ENCODE measurements around the gene TMEM52. TPM values are rescaled to one million over a fixed set of nuclear protein-coding genes. Genes with fewer than 3 reads are reported as not detected.

The TMEM52 gene
- total and polyA plus RNA-seq, 9 of the 15 experiments (the other 6 are each of a cell fraction or from before 2014, with no cell fraction given), result 0.37 to 22.5 (median 6.8) TPM

GRCh38 chr1:1958071-1958541, 39.0 kb upstream of the TMEM52 start:
- POLR2A ChIA-PET, result no interaction called here
- intact Hi-C loops (cut with micrococcal nuclease), result no loop called here
- Histone ChIP-seq H3K27me3 (ENCODE audit: control insufficient read depth in 2 of 2, insufficient read depth in 2 of 2, low read length in 2 of 2) (peaks cover 47 to 82% of the 10 kb centered on the region in 2 experiments), H3K9ac (ENCODE audit: insufficient read depth in 1 of 2, low read depth in 2 of 2, low read length in 2 of 2) (no peak overlapping the region), H2AFZ (ENCODE audit: low read depth, low read length) (no peak overlapping the region), H4K20me1 (replicated peaks; ENCODE audit: control insufficient read depth, insufficient read depth, low read length) (peaks cover 5% of the 10 kb centered on the region; the same call in 1 of the 2 replicates), H3K36me3 (ENCODE audit: control insufficient read depth, insufficient read depth, low read length) (no peaks in the 10 kb centered on the region), H3K27ac (ENCODE audit: extremely low read depth, low read depth, low read length) (no peak overlapping the region), H3K4me2 (ENCODE audit: insufficient read depth, low read length) (no peak overlapping the region), H3K4me1 (replicated peaks in 1 of 2; ENCODE audit: control insufficient read depth in 2 of 2, insufficient read depth in 2 of 2, low read length in 2 of 2) (peaks cover 0 to 32% of the 10 kb centered on the region in 2 experiments; a peak in 3 of 5 replicates), H3K9me3 (replicated peaks; ENCODE audit: control insufficient read depth, insufficient read depth, low read depth, low read length) (no peaks in the 10 kb centered on the region), H3K9me1 (ENCODE audit: control insufficient read depth, insufficient read depth, low read length) (no peaks in the 10 kb centered on the region), H3K4me3 (no peak overlapping the region), H3K79me2 (ENCODE audit: control insufficient read depth, insufficient read depth, low read length) (no peaks in the 10 kb centered on the region)
- TF ChIP-seq ZNF316 (IDR thresholded peaks at IDR 0.05) (peak; percentile 23; the same call in 1 of the 2 replicates), ZNF76 (CRISPR knock-in tag; IDR thresholded peaks at IDR 0.05; ENCODE audit: borderline replicate concordance) (no peak)
- CTCF ChIA-PET (ENCODE audit: low intra/inter-chr PET ratio), result no interaction called here
- FAIRE-seq (no peak), ATAC-seq (no peak), DNase-seq (ENCODE audit: extremely low read depth in 1 of 4, low spot score in 3 of 4) (no peak)
- BruUV-seq (replicated peaks), result no TSS peak
- in situ Hi-C loops (cut with MboI), result no loop called here
- 6% methylated on average over 29 of the region's 29 CpGs for WGBS (ENCODE audit: insufficient coverage, low coverage, missing lambda C conversion rate)

- no peak for FAIRE-seq
- Histone ChIP-seq H4K20me1 (replicated peaks; ENCODE audit: control insufficient read depth, insufficient read depth, low read length) (peaks cover 5% of the 10 kb centered on the region; the same call in 1 of the 2 replicates), H3K4me2 (ENCODE audit: insufficient read depth, low read length) (no peak overlapping the region), H3K9me1 (ENCODE audit: control insufficient read depth, insufficient read depth, low read length) (no peaks in the 10 kb centered on the region), H3K9ac (ENCODE audit: insufficient read depth in 1 of 2, low read depth in 2 of 2, low read length in 2 of 2) (no peak overlapping the region), H3K36me3 (ENCODE audit: control insufficient read depth, insufficient read depth, low read length) (no peaks in the 10 kb centered on the region), H3K4me1 (replicated peaks in 1 of 2; ENCODE audit: control insufficient read depth in 2 of 2, insufficient read depth in 2 of 2, low read length in 2 of 2) (peaks cover 0 to 32% of the 10 kb centered on the region in 2 experiments; a peak in 3 of 5 replicates), H2AFZ (ENCODE audit: low read depth, low read length) (no peak overlapping the region), H3K9me3 (replicated peaks; ENCODE audit: control insufficient read depth, insufficient read depth, low read depth, low read length) (no peaks in the 10 kb centered on the region), H3K4me3 (no peak overlapping the region), H3K79me2 (ENCODE audit: control insufficient read depth, insufficient read depth, low read length) (no peaks in the 10 kb centered on the region), H3K27ac (ENCODE audit: extremely low read depth, low read depth, low read length) (no peak overlapping the region), H3K27me3 (ENCODE audit: control insufficient read depth in 2 of 2, insufficient read depth in 2 of 2, low read length in 2 of 2) (peaks cover 47 to 87% of the 10 kb centered on the region in 2 experiments)
- BruUV-seq (replicated peaks), result no TSS peak
- WGBS (ENCODE audit: insufficient coverage, low coverage, missing lambda C conversion rate), result under 1% methylated on average over 22 of the region's 22 CpGs
- in situ Hi-C loops (cut with MboI), result no loop called here
- ChIA-PET CTCF (ENCODE audit: low intra/inter-chr PET ratio) (no interaction called here), POLR2A (interaction anchor here (0.6 to 1.0 kb wide), 3 partner anchors 13 to 601 kb away, joined by 3 to 6 read pairs (median 3); no protein-coding TSS in a partner anchor)
- intact Hi-C loops (cut with micrococcal nuclease), result no loop called here
- no peak for DNase-seq (ENCODE audit: extremely low read depth in 1 of 4, low spot score in 3 of 4)
- no peak for ATAC-seq
- no peak for TF ChIP-seq ZNF316 (IDR thresholded peaks at IDR 0.05)
- TF ChIP-seq ZNF407 (IDR thresholded peaks at IDR 0.05; ENCODE audit: low read depth), result no peak
- TF ChIP-seq ZKSCAN3 (CRISPR knock-in tag; IDR thresholded peaks at IDR 0.05), result no peak
- no peak for TF ChIP-seq ADNP (tag; IDR thresholded peaks at IDR 0.05)
- TF ChIP-seq CREB5 (CRISPR knock-in tag; IDR thresholded peaks at IDR 0.05), result no peak
Observed at GRCh38 chr1:1957533-1957961, 38.5 kb upstream of the TMEM52 start.

Measured in K562 (cell line).